Heart right ventricle (tissue), 16 donors: ENCODE data around the gene TMEM35B. TPM values are rescaled to one million over a fixed set of nuclear protein-coding genes. Genes with fewer than 3 reads are reported as not detected.
"Not testable (repeated sequence)": the region's sequence is repeated elsewhere in the genome, so short reads cannot be mapped to it uniquely, and the experiment has no call there.

Source experiments
- ATAC-seq, 8 donors: fragments of 200-7000 bp; cut with Tn5 transposase; one replicate each; pipeline ENCODE4 v1.9.1; 2020; ENCODE audit warnings: mild to moderate bottlenecking in 8 of 8, moderate library complexity in 8 of 8, moderate number of reproducible peaks in 1 of 8
- DNase-seq, 2 donors: peaks; one replicate each; pipeline ENCODE4 v3.0.0-alpha.2; 2020
- H3K27ac ChIP-seq, 10 donors: fragments of 200-600 bp; sonication (generic) in 2 of 10; one replicate each; pipeline versions ENCODE4 v1.5.0 to v1.8.0; 2020 to 2022; ENCODE audit warnings: mild to moderate bottlenecking in 3 of 10
- H3K27me3 ChIP-seq, 7 donors: fragments of 200-600 bp; one replicate each; pipeline ENCODE4 v1.8.0; 2021 to 2022; ENCODE audit warnings: mild to moderate bottlenecking in 2 of 7
- H3K36me3 ChIP-seq, 9 donors: fragments of 200-600 bp; sonication (generic) in 1 of 9; one replicate each; pipeline versions ENCODE4 v1.5.0 to v1.8.0; 2020 to 2022; ENCODE audit warnings: mild to moderate bottlenecking in 2 of 9
- H3K4me1 ChIP-seq, 9 donors: fragments of 200-600 bp; sonication (generic) in 1 of 9; one replicate each; pipeline versions ENCODE4 v1.5.0 to v1.8.0; 2020 to 2022; ENCODE audit warnings: mild to moderate bottlenecking in 4 of 9
- H3K4me3 ChIP-seq, 10 donors: fragments of 200-600 bp; sonication (generic) in 2 of 10; one replicate each; pipeline versions ENCODE4 v1.5.0 to v1.8.0; 2020 to 2022; ENCODE audit warnings: mild to moderate bottlenecking in 7 of 10, moderate library complexity in 2 of 10
- H3K9me3 ChIP-seq, 11 donors: fragments of 200-600 bp in 10 of 11; sonication (generic) in 2 of 11; one replicate each; pipeline versions ENCODE4 v1.5.0 to v1.8.0; 2013 to 2022; ENCODE audit warnings: mild to moderate bottlenecking in 2 of 11, control low read depth in 1 of 11, moderate library complexity in 1 of 11
- WGBS, 2 donors: extraction: QIAGEN DNeasy Blood & Tissue Kit; methylation state at CpG; one replicate each; pipeline ENCODE4 v1.1.7; 2013; ENCODE audit warnings: inconsistent platforms in 1 of 2; 5-methylcytosine and 5-hydroxymethylcytosine counted together
- intact Hi-C, 10 donors: fragments of 100-400 bp; cut with DNase I; formaldehyde crosslinking; loops; one replicate each; pipeline versions ENCODE4 v1.11.1 to v1.14.2; 2022
- polyA plus RNA-seq, 2 donors: library from polyadenylated mRNA; stranded (reverse); fragments of 200-250 nt; gene quantifications; one replicate each; pipeline ENCODE4 v1.2.3, GENCODE V29; 2013
- total RNA-seq, 10 donors: library from RNA; stranded (reverse); fragmentation: NEBNext Ultra II Directional in 3 of 10; extraction: Animal tissue kit (Norgen Biotek cat#: 25700) in 3 of 10; gene quantifications; one replicate each; pipeline versions ENCODE4 v1.2.1 to v1.2.4, GENCODE V29; 2021 to 2023
- TF ChIP-seq, protein P1 (sequence below), 9 donors: fragments of 200-600 bp; sonication (generic) in 2 of 9; IDR thresholded peaks; one replicate each; pipeline versions ENCODE4 v1.5.0 to v1.8.0; 2021 to 2022; ENCODE audit warnings: antibody characterized with exemption in 9 of 9, mild to moderate bottlenecking in 5 of 9, moderate library complexity in 1 of 9
- donor health status: Arrhythmogenic right ventricular cardiomyopathy.
- donor health status: ischemic (EF 13 %, LVEDD 7.1; RV severe dilation, severe dysfunction).
- donor health status: healthy with polysubstance abuse.
- donor health status: DM: no; HTN: yes; CAD: no.
- donor health status: DM: no; HTN: no; CAD: no.
- donor health status: ischemic (EF 25% LVEDD 6.9; RV normal size, moderate dysfunction).
- donor health status: ischemic (EF 25% LVEDD 5.7; RV mildly dilated, moderate dysfunction).
- donor health status: healthy.
- donor health status: DM: yes; HTN: yes; CAD: no.
- donor health status: Ischemic cardiomyopathy.
- donor health status: ischemic (EF 35%, LVEDD 5.7; RV mildly dilated, moderate dysfunction).
- donor health status: nonischemic (EF 11% LVEDD 7.7; RV severe dilation, severe dysfunction).
- donor health status: DM: yes; HTN: yes; CAD: no.
- donor health status: PGD.
- donor health status: ischemic (EF 29% LVEDD 5.4; RV normal size, mild dysfunction).
- donor health status: nonischemic (EF 23%, LVEDD 6.1; RV moderate dilation, normal function).

Gene TMEM35B
- total and polyA plus RNA-seq, 12 donors = 4.9 to 26.7 (median 7.0) TPM

DNA sequence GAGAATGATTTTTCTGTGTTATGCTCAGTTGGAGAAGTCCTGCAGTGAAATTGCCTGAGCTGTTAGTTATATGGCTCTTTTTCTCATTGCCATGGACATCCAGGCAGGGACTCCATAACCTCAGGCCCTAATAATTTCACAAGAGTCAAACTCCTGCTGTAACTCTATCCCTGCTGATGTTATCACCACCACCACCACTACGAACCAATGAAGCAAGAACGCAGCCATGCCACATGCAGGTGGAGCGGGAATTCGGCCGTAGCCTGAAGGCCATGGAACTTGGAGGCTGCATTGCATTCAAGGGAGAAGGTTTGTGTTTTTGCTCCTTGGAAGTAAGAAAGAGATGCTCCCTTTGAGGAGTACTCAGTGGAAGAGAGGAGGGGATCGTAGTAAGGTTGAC lies 38.9 kb downstream of the TMEM35B start:
- Histone ChIP-seq H3K4me1 (no peaks in the 10 kb centered on the region), H3K9me3 (no peaks in the 10 kb centered on the region), H3K4me3 (no peak overlapping the region), H3K27ac (no peak overlapping the region), H3K27me3 (peaks cover 0 to 5% (median 4%) of the 10 kb centered on the region in 7 donors), H3K36me3 (no peaks in the 10 kb centered on the region)
- ATAC-seq (no peak), DNase-seq (no peak)
- intact Hi-C loops = no loop called here
- TF ChIP-seq, protein P1, sequence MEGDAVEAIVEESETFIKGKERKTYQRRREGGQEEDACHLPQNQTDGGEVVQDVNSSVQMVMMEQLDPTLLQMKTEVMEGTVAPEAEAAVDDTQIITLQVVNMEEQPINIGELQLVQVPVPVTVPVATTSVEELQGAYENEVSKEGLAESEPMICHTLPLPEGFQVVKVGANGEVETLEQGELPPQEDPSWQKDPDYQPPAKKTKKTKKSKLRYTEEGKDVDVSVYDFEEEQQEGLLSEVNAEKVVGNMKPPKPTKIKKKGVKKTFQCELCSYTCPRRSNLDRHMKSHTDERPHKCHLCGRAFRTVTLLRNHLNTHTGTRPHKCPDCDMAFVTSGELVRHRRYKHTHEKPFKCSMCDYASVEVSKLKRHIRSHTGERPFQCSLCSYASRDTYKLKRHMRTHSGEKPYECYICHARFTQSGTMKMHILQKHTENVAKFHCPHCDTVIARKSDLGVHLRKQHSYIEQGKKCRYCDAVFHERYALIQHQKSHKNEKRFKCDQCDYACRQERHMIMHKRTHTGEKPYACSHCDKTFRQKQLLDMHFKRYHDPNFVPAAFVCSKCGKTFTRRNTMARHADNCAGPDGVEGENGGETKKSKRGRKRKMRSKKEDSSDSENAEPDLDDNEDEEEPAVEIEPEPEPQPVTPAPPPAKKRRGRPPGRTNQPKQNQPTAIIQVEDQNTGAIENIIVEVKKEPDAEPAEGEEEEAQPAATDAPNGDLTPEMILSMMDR (IDR thresholded peaks at IDR 0.05) = no peak
- 87 to 91% methylated on average over 6 of the region's 6 CpGs for WGBS, 2 donors

DNA sequence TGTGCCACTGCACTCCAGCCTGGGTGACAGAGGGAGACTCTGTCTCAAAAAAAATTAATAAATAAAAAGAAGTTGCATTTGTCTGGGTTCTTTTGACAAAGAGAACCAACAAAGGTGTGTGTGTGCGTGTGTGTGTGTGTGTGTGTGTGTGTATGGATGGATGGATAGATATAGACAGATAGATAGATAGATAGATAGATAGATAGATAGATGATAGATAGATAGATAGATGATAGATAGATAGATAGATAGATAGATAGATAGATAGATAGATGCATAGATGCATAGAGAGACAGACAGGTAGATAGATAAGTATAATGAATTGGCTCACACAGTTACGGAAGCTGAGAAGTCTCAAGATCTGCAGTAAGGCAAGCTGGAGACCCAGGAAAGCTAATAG lies 43.3 kb downstream of the TMEM35B start:
- DNase-seq, H3K27ac ChIP-seq, H3K9me3 ChIP-seq, intact Hi-C loops, ATAC-seq, H3K36me3 ChIP-seq, H3K4me1 ChIP-seq, H3K4me3 ChIP-seq: not testable (repeated sequence)
- H3K27me3 ChIP-seq = peaks cover 0 to 35% (median 11%) of the 10 kb centered on the region in 7 donors
- WGBS, 2 donors = 75 to 97% methylated on average over 2 of the region's 2 CpGs

Other genes with a start within 250 kb of the TMEM35B start
- gene GJB5, start 230.3 kb downstream of the TMEM35B start, total RNA-seq = not detected
- not detected for gene GJB5, start 230.3 kb downstream of the TMEM35B start, polyA plus RNA-seq
- not detected for gene GJB4, start 225.6 kb downstream of the TMEM35B start, total RNA-seq
- not detected for gene GJB4, start 225.6 kb downstream of the TMEM35B start, polyA plus RNA-seq
- not detected for gene GJB3, start 204.1 kb downstream of the TMEM35B start, total RNA-seq
- not detected for gene GJB3, start 204.1 kb downstream of the TMEM35B start, polyA plus RNA-seq
- 10 to 100 TPM in 9 of 10 donors, 1 to 10 TPM in 1; 9.0 to 37.8 (median 22.7) TPM for gene GJA4, start 192.3 kb downstream of the TMEM35B start, total RNA-seq
- 10 to 100 TPM; 20.3 to 50.1 TPM for gene GJA4, start 192.3 kb downstream of the TMEM35B start, polyA plus RNA-seq
- 10 to 100 TPM; 33.9 to 74.2 (median 43.7) TPM for gene SMIM12, start 125.6 kb downstream of the TMEM35B start, total RNA-seq
- gene SMIM12, start 125.6 kb downstream of the TMEM35B start, polyA plus RNA-seq = 10 to 100 TPM in 1 of 2 donors, 1 to 10 TPM in 1; 9.7 to 78.1 TPM
- under 1 TPM in 4 of 10 donors, not detected in 6; 0.11 to 0.35 (median 0.15) TPM for gene DLGAP3, start 55.7 kb downstream of the TMEM35B start, total RNA-seq
- gene DLGAP3, start 55.7 kb downstream of the TMEM35B start, polyA plus RNA-seq = under 1 TPM; 0.07 to 0.10 TPM
- 10 to 100 TPM; 10.7 to 21.2 (median 15.5) TPM for gene ZMYM6, start 46.6 kb upstream of the TMEM35B start, total RNA-seq
- gene ZMYM6, start 46.6 kb upstream of the TMEM35B start, polyA plus RNA-seq = 10 to 100 TPM in 1 of 2 donors, 1 to 10 TPM in 1; 6.0 to 20.5 TPM
- gene ZMYM1, start 94.0 kb upstream of the TMEM35B start, total RNA-seq = 10 to 100 TPM in 1 of 10 donors, 1 to 10 TPM in 9; 4.2 to 11.0 (median 7.3) TPM
- 1 to 10 TPM; 1.2 to 7.7 TPM for gene ZMYM1, start 94.0 kb upstream of the TMEM35B start, polyA plus RNA-seq
- gene SFPQ, start 207.8 kb upstream of the TMEM35B start, total RNA-seq = 100 to 1,000 TPM in 3 of 10 donors, 10 to 100 TPM in 7; 80.0 to 112 (median 95.2) TPM
- 100 to 1,000 TPM in 1 of 2 donors, 10 to 100 TPM in 1; 82.2 to 224 TPM for gene SFPQ, start 207.8 kb upstream of the TMEM35B start, polyA plus RNA-seq